Gastrocnemius medialis (tissue), 4 donors: Measurements from ENCODE around the gene RSPH6A.

ENCODE experiments used
- CTCF ChIP-seq, 5 experiments: fragments of 450-650 bp in 3 of 5; fragments of 200-600 bp in 2 of 5; sonication (generic) in 2 of 5; IDR thresholded peaks in 4 of 5; conservative IDR thresholded peaks in 1 of 5; 1 replicate in 4 of 5; 2 replicates in 1 of 5; pipeline ENCODE4 v1.5.1; 2016 to 2019; ENCODE audit warnings: antibody characterized with exemption in 5 of 5, mild to moderate bottlenecking in 3 of 5, moderate library complexity in 3 of 5
- POLR2A ChIP-seq, 2 donors: fragments of 450-650 bp; IDR thresholded peaks; one replicate each; pipeline ENCODE4 v1.6.1; 2017; ENCODE audit warnings: antibody characterized with exemption in 2 of 2, mild to moderate bottlenecking in 2 of 2, moderate library complexity in 2 of 2

- no peak for TF ChIP-seq CTCF (IDR thresholded peaks at IDR 0.05 in 4 of 5, conservative IDR thresholded peaks at IDR 0.05 in 1 of 5)
- no peak for TF ChIP-seq POLR2A (IDR thresholded peaks at IDR 0.05)
Measured at GRCh38 chr19:45824531-45825262, 9.6 kb upstream of the RSPH6A start.
